Motor neuron (in vitro differentiated cells): Measurements from ENCODE around the gene RANGAP1. TPM values are rescaled to one million over a fixed set of nuclear protein-coding genes. Genes with fewer than 3 reads are reported as not detected.
A peak's percentile ranks its signal among the peaks of the same experiment; 100 is the strongest.
"Not testable (repeated sequence)": the region's sequence is repeated elsewhere in the genome, so short reads cannot be mapped to it uniquely, and the experiment has no call there.

ENCODE experiments used
- ATAC-seq, 8 experiments: fragments of 200-7000 bp; cut with Tn5 transposase; replicated peaks in 6 of 8; 2 replicates each; pipeline ENCODE4 v1.8.0; 2021; ENCODE audit warnings: mild to moderate bottlenecking in 8 of 8, moderate library complexity in 8 of 8
- H3K27ac ChIP-seq, 2 donors: fragments of 250-450 bp; sonication (Bioruptor Pico); 2 replicates each; pipeline ENCODE4 v1.9.0; 2021; ENCODE audit warnings: antibody characterized with exemption in 2 of 2, mild to moderate bottlenecking in 2 of 2, moderate library complexity in 1 of 2
- H3K4me1 ChIP-seq, 2 donors: fragments of 250-450 bp; sonication (Bioruptor Pico); replicated peaks in 1 of 2; 2 replicates each; pipeline ENCODE4 v1.6.1; 2021; ENCODE audit warnings: antibody characterized with exemption in 2 of 2, mild to moderate bottlenecking in 2 of 2, moderate library complexity in 1 of 2
- H3K4me3 ChIP-seq, 5 donors: fragments of 250-450 bp; sonication (Bioruptor Pico); 2 replicates each; pipeline ENCODE4 v1.9.0; 2021; ENCODE audit warnings: antibody characterized with exemption in 5 of 5, mild to moderate bottlenecking in 5 of 5, moderate library complexity in 4 of 5
- WGBS, 10 experiments: fragments of 450-650 bp; shearing (Covaris generic); methylation state at CpG; one replicate each; pipeline ENCODE4 v1.0.0; 2022; 5-methylcytosine and 5-hydroxymethylcytosine counted together
- in situ Hi-C, 9 experiments: fragments of 400-800 bp; cut with MboI; loops; one replicate each; pipeline ENCODE4 v1.15.0; 2021; ENCODE audit warnings: low sequenced_read_pairs in 9 of 9, low pct_unique_long_range_greater_than_20kb in 2 of 9; ENCODE audit not compliant: unreplicated experiment in 9 of 9
- total RNA-seq, 8 experiments: library from RNA; unstranded; fragments of 300-600 nt; gene quantifications; 2 replicates each; pipeline versions ENCODE4 v1.2.3 to v1.2.4, GENCODE V29; 2022

RANGAP1 gene
- total RNA-seq, 8 experiments from 2014 or later = 31.1 to 78.9 (median 53.2) TPM

GRCh38 chr22:41311487-41311886 lies 25.5 kb upstream of the RANGAP1 start:
- in situ Hi-C loops = no loop called here
- WGBS, 10 experiments = 67 to 100% (median 84%) methylated on average over 1 to 5 of the region's 5 CpGs; no CpG with 5 or more reads in 2 of the 10 experiments

GRCh38 chr22:41310336-41310735 lies 24.3 kb upstream of the RANGAP1 start:
- no peak for ATAC-seq
- WGBS, 10 experiments = 67 to 100% (median 85%) methylated on average over 1 of the region's 1 CpG; no CpG with 5 or more reads in 6 of the 10 experiments
- no peak overlapping the region for H3K4me3 ChIP-seq
- in situ Hi-C loops = no loop called here
- H3K27ac ChIP-seq = no peak overlapping the region
- H3K4me1 ChIP-seq = no peaks in the 10 kb centered on the region

More at GRCh38 chr22:41311487-41311886, 25.5 kb upstream of the RANGAP1 start:
- H3K27ac ChIP-seq = no peak overlapping the region
- no peak for ATAC-seq
- H3K4me3 ChIP-seq = no peak overlapping the region
- H3K4me1 ChIP-seq = no peaks in the 10 kb centered on the region

- WGBS, 10 experiments = 17 to 96% (median 79%) methylated on average over 1 to 7 of the region's 7 CpGs; no CpG with 5 or more reads in 4 of the 10 experiments
- ATAC-seq = peak in 1 of 8 experiments; percentile 20
- Histone ChIP-seq H3K4me3 (no peak overlapping the region), H3K4me1 (no peaks in the 10 kb centered on the region), H3K27ac (no peak overlapping the region)
- in situ Hi-C loops = no loop called here
Measured at GRCh38 chr22:41308544-41308947, 22.6 kb upstream of the RANGAP1 start.

GRCh38 chr22:41308054-41308453 lies 22.1 kb upstream of the RANGAP1 start:
- peak; percentile 18 to 73 (median 42) for ATAC-seq
- 67 to 100% (median 79%) methylated on average over 1 to 2 of the region's 3 CpGs; no CpG with 5 or more reads in 6 of the 10 experiments for WGBS, 10 experiments
- in situ Hi-C loops = no loop called here
- peak overlapping the region in 1 of 2 donors; percentile 36 for H3K27ac ChIP-seq
- peaks cover 4% of the 10 kb centered on the region in 2 donors for H3K4me1 ChIP-seq
- no peak overlapping the region for H3K4me3 ChIP-seq

GRCh38 chr22:41305646-41306045 lies 19.7 kb upstream of the RANGAP1 start:
- in situ Hi-C loops = no loop called here
- ATAC-seq = peak in 6 of 8 experiments; percentile 7 to 44 (median 22)
- H3K4me1 ChIP-seq = peaks cover 5 to 11% of the 10 kb centered on the region in 2 donors
- WGBS, 10 experiments = 0 to 100% (median 78%) methylated on average over 1 to 4 of the region's 4 CpGs; no CpG with 5 or more reads in 3 of the 10 experiments
- no peak overlapping the region for H3K27ac ChIP-seq
- no peak overlapping the region for H3K4me3 ChIP-seq

- H3K27ac ChIP-seq = peak overlapping the region; percentile 40 to 79
- H3K4me3 ChIP-seq = peak overlapping the region; percentile 67 to 98 (median 76)
- 0 to 86% (median 20%) methylated on average over 1 to 3 of the region's 5 CpGs; no CpG with 5 or more reads in 5 of the 10 experiments for WGBS, 10 experiments
- peaks cover 5 to 11% of the 10 kb centered on the region in 2 donors for H3K4me1 ChIP-seq
- in situ Hi-C loops = no loop called here
- ATAC-seq = peak in 2 of 8 experiments; percentile 2 to 5
Measured at GRCh38 chr22:41302811-41303210, 16.8 kb upstream of the RANGAP1 start.

GRCh38 chr22:41302021-41302767 lies 16.2 kb upstream of the RANGAP1 start:
- Histone ChIP-seq H3K4me1 (peaks cover 5 to 11% of the 10 kb centered on the region in 2 donors), H3K27ac (peak overlapping the region; percentile 40 to 79), H3K4me3 (peak overlapping the region; percentile 67 to 98 (median 76))
- no CpG with 5 or more reads among the region's 60 CpGs for WGBS, 10 experiments
- in situ Hi-C loops = no loop called here
- ATAC-seq = peak in 6 of 8 experiments; percentile 7 to 31 (median 26)

- Histone ChIP-seq H3K27ac (peak within 1 kb of the TSS; percentile 40 to 79), H3K4me3 (peak within 1 kb of the TSS; percentile 67 to 98 (median 76)), H3K4me1 (peaks cover 5 to 11% of the 10 kb centered on the region in 2 donors)
- 0 to 8% (median 3%) methylated on average over 1 to 7 of the region's 74 CpGs; no CpG with 5 or more reads in 3 of the 10 experiments for WGBS, 10 experiments
- in situ Hi-C loops = no loop called here
- ATAC-seq = peak; percentile 93 to 98 (median 96)
Measured at GRCh38 chr22:41301085-41302020, 15.4 kb upstream of the RANGAP1 start, which contains the start of gene ZC3H7B. ZC3H7B (plus strand) TSS chr22:41301525; CDS start chr22:41320661, 19,136 bp downstream.

- no peak for ATAC-seq
- peak overlapping the region; percentile 67 to 98 (median 76) for H3K4me3 ChIP-seq
- 25 to 67% (median 36%) methylated on average over 2 to 5 of the region's 7 CpGs; no CpG with 5 or more reads in 3 of the 10 experiments for WGBS, 10 experiments
- in situ Hi-C loops = no loop called here
- peaks cover 5 to 11% of the 10 kb centered on the region in 2 donors for H3K4me1 ChIP-seq
- no peak overlapping the region for H3K27ac ChIP-seq
Measured at GRCh38 chr22:41300661-41301060, 14.7 kb upstream of the RANGAP1 start.

- in situ Hi-C loops = no loop called here
Measured at GRCh38 chr22:41296826-41297667, 11.1 kb upstream of the RANGAP1 start.

GRCh38 chr22:41294816-41295215 lies 8.8 kb upstream of the RANGAP1 start:
- in situ Hi-C loops, H3K4me3 ChIP-seq, H3K27ac ChIP-seq, H3K4me1 ChIP-seq, ATAC-seq: not testable (repeated sequence)
- no CpG with 5 or more reads among the region's 28 CpGs for WGBS, 10 experiments

More at GRCh38 chr22:41296826-41297667, 11.1 kb upstream of the RANGAP1 start:
- WGBS, 10 experiments = 92 to 100% (median 99%) methylated on average over 1 to 8 of the region's 9 CpGs; no CpG with 5 or more reads in 4 of the 10 experiments
- ATAC-seq = no peak
- H3K27ac ChIP-seq = no peak overlapping the region
- H3K4me3 ChIP-seq = no peak overlapping the region
- H3K4me1 ChIP-seq = peaks cover 0 to 3% of the 10 kb centered on the region in 2 donors
